ENCODE data around the gene PXK.

The PXK gene

DNA sequence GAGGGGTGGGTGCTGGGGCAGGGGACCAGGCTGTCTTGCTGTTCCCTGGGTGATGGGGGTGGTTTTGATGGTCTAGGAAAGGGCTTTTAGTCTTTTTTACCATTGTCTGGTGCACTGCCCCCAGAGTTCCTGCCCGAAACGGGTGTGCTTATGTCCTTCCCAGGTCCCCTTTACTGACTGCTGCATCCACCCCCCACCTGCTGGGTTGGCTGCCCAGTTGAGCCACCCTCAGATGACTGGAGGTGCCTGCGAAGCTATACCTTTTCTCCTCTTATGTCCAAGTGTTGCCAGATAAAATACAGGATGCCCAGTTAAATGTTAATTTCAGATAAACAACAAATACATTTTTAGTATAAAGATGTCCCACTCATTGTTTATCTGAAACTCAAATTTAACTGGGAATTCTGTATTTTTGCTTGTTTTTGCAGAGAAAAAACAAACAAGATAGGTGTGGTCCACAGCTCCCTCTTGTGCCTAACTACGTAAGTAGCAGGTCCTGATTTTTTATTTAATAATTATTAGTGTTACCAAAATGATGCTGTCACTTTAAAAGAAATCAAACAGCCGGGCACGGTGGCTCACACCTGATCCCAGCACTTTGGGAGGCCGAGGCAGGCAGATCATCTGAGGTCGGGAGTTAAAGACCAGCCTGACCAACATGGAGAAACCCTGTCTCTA, 32.7 kb upstream of the PXK start:
- no peak for DNase-seq (ENCODE audit: low spot score in 2 of 2)
- H3K4me1 Mint-ChIP-seq, result no peaks in the 10 kb centered on the region
- H3K27ac Mint-ChIP-seq, result no peak overlapping the region

DNA sequence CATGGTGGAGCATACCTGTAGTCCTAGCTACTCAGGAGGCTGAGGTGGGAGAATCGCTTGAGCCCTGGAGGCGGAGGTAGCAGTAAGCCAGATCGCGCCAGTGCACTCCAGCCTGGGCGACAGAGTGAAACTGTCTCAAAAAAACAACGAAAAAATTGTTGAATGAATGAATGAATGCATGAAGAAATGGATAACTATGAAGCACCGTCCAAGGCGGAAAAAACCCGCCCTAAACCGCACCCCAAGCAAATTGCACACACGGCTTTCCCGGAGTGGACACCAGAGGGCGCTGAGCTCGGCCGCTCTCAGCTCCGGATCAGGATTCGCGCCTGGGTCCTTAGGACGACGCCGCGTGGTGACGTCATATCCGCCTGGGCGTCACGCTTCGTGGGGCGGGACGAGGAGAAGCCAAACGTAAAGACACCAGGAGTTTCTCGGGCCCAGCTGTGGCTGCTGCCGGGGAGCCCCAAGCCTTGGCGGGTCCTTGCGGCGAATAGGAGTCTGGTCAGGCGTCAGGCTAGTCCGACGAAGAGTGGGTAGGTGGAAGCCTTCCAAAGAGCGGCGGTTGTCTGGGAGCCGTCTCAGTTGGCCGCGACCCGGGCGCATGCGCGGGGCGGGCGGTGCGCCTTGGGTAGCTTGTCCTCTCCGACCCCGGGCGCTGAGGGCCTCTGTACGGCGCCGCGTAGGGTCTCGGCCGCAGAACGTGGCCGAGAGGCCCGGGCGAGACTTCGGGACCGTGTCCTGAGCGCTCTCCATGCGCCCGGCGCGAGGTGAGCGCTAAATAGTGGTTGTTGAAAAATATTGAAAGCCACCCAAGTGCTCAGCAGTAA, 26.6 kb upstream of the PXK start, which contains the start of the genes HTD2 and RPP14:
Gene HTD2 (plus strand): TSS at position 639 of the 830 bp plus-strand sequence. CDS start 11,094 bp downstream, outside the sequence.
Gene RPP14 (plus strand): TSS at position 364 of the 830 bp plus-strand sequence. CDS start 4,085 bp downstream, outside the sequence.
- DNase-seq (ENCODE audit: low spot score in 2 of 2) (peak; percentile 97 to 99), ATAC-seq (ENCODE audit: low read depth) (peak; percentile 87)
- peak within 1 kb of the TSS; percentile 92 for H3K4me3 Mint-ChIP-seq
- H3K9me3 Mint-ChIP-seq, result peaks cover 3% of the 10 kb centered on the region
- H3K4me1 Mint-ChIP-seq, result peaks cover 12% of the 10 kb centered on the region
- H3K27ac Mint-ChIP-seq, result peak within 1 kb of the TSS; percentile 98
- H3K27me3 Mint-ChIP-seq, result peaks cover 3% of the 10 kb centered on the region
- H3K36me3 Mint-ChIP-seq, result peaks cover 11% of the 10 kb centered on the region

More for the DNA sequence above, 32.7 kb upstream of the PXK start:
- Mint-ChIP-seq H3K36me3 (peaks cover 4% of the 10 kb centered on the region), H3K27me3 (peaks cover 3% of the 10 kb centered on the region), H3K4me3 (no peak overlapping the region), H3K9me3 (peaks cover 3% of the 10 kb centered on the region)
- ATAC-seq (ENCODE audit: low read depth), result peak; percentile 38

DNA sequence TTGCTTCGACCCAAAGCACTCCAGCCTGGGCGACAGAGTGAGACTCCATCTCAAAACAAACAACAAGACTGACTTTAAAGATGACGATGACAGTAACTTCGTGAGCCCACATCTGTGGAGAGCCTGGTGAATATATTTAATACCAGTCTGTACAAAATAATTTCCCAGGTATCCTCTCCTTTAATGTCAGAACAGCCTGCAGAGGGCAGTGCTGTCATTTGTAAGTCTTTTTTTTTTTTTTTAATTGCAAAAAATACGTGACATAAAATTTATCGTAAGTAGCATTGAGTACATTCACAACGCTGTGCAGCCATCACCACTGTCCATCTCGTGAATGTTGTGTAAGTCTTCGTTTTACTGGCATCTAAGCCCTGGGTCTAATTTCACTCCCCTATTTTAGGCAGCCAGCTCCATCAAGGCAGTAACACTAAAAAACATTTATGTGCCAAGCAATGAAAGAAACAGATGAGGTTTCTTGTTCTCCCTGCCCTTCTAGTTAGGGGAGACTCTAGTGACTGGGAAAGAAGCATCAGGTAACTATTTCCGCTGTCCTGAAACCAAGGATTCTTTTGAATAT, 25.0 kb upstream of the PXK start:
- Mint-ChIP-seq H3K4me3 (peak overlapping the region; percentile 92), H3K27ac (peak overlapping the region; percentile 98), H3K4me1 (peaks cover 12% of the 10 kb centered on the region), H3K36me3 (peaks cover 11% of the 10 kb centered on the region), H3K9me3 (no peaks in the 10 kb centered on the region), H3K27me3 (no peaks in the 10 kb centered on the region)
- ATAC-seq (ENCODE audit: low read depth) (no peak), DNase-seq (ENCODE audit: low spot score in 2 of 2) (peak; percentile 34 to 36)

GRCh38 chr3:58308728-58309127, 24.0 kb upstream of the PXK start:
- DNase-seq (ENCODE audit: low spot score in 2 of 2) (no peak), ATAC-seq (ENCODE audit: low read depth) (no peak)
- peaks cover 13% of the 10 kb centered on the region for H3K36me3 Mint-ChIP-seq
- no peak overlapping the region for H3K27ac Mint-ChIP-seq
- no peaks in the 10 kb centered on the region for H3K9me3 Mint-ChIP-seq
- H3K27me3 Mint-ChIP-seq, result no peaks in the 10 kb centered on the region
- H3K4me3 Mint-ChIP-seq, result no peak overlapping the region
- peaks cover 12% of the 10 kb centered on the region for H3K4me1 Mint-ChIP-seq

DNA sequence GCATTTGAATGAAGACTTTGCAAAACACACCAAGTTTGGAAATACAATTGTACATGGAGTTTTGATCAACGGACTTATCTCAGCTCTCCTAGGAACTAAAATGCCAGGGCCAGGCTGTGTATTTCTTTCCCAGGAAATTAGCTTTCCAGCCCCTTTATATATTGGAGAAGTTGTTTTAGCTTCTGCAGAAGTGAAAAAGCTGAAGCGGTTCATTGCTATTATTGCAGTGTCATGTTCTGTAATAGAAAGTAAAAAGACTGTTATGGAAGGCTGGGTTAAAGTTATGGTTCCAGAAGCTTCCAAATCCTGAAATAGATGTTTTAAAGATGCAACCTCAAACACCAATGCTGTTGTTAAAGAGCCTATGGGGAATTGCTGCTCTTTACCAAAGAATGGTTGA, 14.9 kb upstream of the PXK start:
- no peak overlapping the region for H3K27ac Mint-ChIP-seq

DNA sequence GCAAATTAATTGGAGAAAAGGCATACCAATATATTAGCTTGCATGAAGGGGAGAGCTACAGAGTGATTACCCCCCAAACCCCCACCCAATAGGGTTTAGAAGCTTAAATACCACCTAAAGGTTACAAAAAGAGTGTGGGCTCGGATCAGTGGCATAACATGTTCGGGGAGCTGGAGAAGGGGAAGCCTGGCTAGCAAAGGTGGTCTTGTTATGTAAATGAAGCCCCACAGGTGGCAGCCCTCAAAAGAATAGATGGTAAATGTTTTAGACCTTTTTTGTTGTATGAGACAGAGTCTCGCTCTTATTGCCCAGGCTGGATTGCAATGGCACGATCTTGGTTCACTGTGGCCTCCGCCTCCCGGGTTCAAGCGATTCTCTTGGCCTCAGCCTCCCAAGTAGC, 10.9 kb upstream of the PXK start:
- Mint-ChIP-seq H3K36me3 (peaks cover 6% of the 10 kb centered on the region), H3K4me3 (no peak overlapping the region), H3K27me3 (no peaks in the 10 kb centered on the region), H3K27ac (peak overlapping the region; percentile 24), H3K4me1 (peaks cover 29% of the 10 kb centered on the region), H3K9me3 (no peaks in the 10 kb centered on the region)
- ATAC-seq (ENCODE audit: low read depth), result no peak
- no peak for DNase-seq (ENCODE audit: low spot score in 2 of 2)

More for the DNA sequence above, 14.9 kb upstream of the PXK start:
- H3K27me3 Mint-ChIP-seq, result no peaks in the 10 kb centered on the region
- DNase-seq (ENCODE audit: low spot score in 2 of 2) (no peak), ATAC-seq (ENCODE audit: low read depth) (no peak)
- H3K36me3 Mint-ChIP-seq, result peaks cover 19% of the 10 kb centered on the region
- H3K9me3 Mint-ChIP-seq, result no peaks in the 10 kb centered on the region
- H3K4me3 Mint-ChIP-seq, result no peak overlapping the region
- H3K4me1 Mint-ChIP-seq, result peaks cover 13% of the 10 kb centered on the region

GRCh38 chr3:58322793-58323192, 9.9 kb upstream of the PXK start:
- Mint-ChIP-seq H3K9me3 (no peaks in the 10 kb centered on the region), H3K27me3 (no peaks in the 10 kb centered on the region), H3K4me3 (no peak overlapping the region), H3K4me1 (peaks cover 29% of the 10 kb centered on the region), H3K27ac (no peak overlapping the region), H3K36me3 (peaks cover 4% of the 10 kb centered on the region)
- DNase-seq (ENCODE audit: low spot score in 2 of 2) (no peak), ATAC-seq (ENCODE audit: low read depth) (no peak)

DNA sequence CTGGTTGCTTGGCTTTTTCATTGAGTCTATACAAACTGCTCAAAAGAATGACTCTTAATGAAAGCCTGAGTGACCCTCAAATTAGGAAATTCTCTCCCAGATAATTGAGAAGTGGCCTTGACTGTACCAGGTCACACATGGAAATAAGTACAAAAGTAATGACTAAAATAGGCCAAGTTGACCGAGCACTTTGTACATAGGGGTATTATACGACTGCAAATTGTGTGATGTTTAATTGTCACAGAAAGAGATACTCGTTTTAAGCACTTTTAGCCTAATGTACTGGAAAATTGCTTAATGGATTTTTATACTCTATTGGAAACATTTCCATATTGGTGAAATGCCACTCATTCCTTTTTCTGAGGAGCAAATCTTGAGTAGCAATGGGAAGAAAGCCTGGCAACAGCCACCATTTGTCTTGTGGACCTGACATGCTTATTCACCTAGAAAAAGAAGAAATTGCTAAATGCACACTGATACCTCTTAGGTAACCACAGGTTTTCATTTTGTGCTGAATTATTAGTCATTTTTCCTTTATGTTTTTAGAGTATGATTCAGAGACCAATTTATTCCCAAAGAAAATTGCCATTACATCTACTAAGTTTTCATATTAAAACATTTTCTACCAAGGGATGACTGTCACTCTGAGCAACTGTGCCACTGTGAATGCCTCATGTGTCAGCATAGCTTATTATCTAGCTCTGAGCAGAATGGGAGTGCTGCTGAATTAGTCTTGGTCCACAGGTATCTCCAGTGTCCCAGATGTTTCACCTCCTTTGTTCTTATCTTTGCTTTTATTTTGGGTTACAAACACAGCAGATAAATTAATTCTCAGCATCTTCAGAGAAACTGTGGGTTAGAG, 8.9 kb upstream of the PXK start:
- no peaks in the 10 kb centered on the region for H3K36me3 Mint-ChIP-seq
- H3K27me3 Mint-ChIP-seq, result no peaks in the 10 kb centered on the region
- DNase-seq (ENCODE audit: low spot score in 2 of 2) (no peak), ATAC-seq (ENCODE audit: low read depth) (no peak)
- peak overlapping the region; percentile 85 for H3K27ac Mint-ChIP-seq
- peaks cover 29% of the 10 kb centered on the region for H3K4me1 Mint-ChIP-seq
- no peak overlapping the region for H3K4me3 Mint-ChIP-seq
- H3K9me3 Mint-ChIP-seq, result no peaks in the 10 kb centered on the region

DNA sequence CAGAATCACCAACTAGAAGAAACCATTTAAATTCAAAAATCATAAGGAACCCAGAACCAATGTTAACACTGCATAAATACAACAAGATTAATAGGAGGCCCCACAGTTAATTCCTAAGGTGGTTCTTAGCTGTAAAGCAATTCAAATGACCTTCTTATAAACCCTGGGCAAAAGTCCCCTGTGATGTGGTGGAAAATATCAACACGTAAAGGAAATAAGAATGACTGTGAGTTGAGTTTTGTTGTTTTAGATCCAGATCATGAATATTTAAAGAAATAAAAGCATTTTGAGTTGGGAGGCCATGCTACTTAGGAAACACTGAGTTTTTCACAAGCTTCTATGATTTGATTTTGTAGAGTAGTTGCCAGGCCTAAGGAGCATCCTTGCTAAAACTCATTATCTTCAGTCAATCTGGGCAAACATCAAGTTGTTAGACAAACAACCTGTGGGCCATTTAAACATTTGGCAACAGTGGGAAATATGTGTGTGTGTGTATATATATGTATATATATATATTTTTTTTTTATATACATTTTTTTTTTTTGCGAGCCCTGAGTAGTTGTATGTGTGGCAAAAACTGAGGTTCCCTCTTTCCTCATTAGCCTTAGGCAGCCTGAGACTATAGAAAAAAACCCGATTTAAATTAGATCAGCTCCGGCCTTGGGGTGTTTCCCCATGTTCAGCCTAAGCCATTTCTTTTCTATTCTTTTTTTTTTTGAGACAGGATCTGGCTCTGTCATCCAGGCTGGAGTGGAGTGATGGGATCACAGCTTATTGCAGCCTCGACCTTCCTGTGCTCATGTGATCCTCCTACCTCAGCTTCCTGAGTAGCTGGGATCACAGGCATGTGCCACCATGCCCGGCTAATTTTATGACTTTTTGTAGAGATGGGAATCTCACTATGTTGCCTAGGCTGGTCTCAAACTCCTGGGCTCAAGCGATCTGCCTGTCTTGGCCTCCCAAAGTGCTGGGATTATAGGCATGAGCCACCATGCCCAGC, 8.0 kb upstream of the PXK start:
- no peak overlapping the region for H3K4me3 Mint-ChIP-seq
- DNase-seq (ENCODE audit: low spot score in 2 of 2), result no peak
- ATAC-seq (ENCODE audit: low read depth), result peak; percentile 56
- H3K27ac Mint-ChIP-seq, result peak overlapping the region; percentile 85
- H3K27me3 Mint-ChIP-seq, result no peaks in the 10 kb centered on the region
- no peaks in the 10 kb centered on the region for H3K9me3 Mint-ChIP-seq
- H3K36me3 Mint-ChIP-seq, result no peaks in the 10 kb centered on the region
- H3K4me1 Mint-ChIP-seq, result peaks cover 29% of the 10 kb centered on the region

DNA sequence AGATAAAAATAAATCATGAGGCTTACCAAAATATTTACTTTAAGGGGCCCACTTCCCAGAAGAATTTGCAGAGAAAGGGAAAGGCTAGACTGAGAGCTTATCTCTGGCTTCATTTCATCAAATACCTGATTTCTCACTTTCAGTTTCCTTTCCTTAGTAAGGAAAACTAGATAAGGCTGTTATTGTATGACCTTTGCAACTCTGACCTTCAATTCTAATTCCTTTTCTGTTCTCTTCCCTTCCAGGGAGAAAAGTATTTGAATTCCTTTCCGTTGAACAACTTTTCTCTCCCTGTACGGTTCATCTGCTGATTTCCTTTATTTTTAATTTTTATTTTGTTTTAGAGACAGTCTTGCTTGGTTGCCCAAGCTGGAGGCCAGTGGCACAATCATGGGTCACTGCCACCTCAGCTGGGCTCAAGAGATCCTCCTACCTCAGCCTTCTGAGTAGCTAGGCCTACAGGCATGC, 7.1 kb upstream of the PXK start:
- H3K27me3 Mint-ChIP-seq, result no peaks in the 10 kb centered on the region

GRCh38 chr3:58326267-58326900, 6.3 kb upstream of the PXK start:
- Mint-ChIP-seq H3K4me3 (no peak overlapping the region), H3K27ac (no peak overlapping the region), H3K9me3 (no peaks in the 10 kb centered on the region), H3K36me3 (no peaks in the 10 kb centered on the region), H3K27me3 (no peaks in the 10 kb centered on the region), H3K4me1 (peaks cover 24% of the 10 kb centered on the region)
- ATAC-seq (ENCODE audit: low read depth) (no peak), DNase-seq (ENCODE audit: low spot score in 2 of 2) (no peak)

More for the DNA sequence above, 7.1 kb upstream of the PXK start:
- H3K9me3 Mint-ChIP-seq, result no peaks in the 10 kb centered on the region
- H3K36me3 Mint-ChIP-seq, result no peaks in the 10 kb centered on the region
- H3K4me3 Mint-ChIP-seq, result peak overlapping the region; percentile 15
- no peak for ATAC-seq (ENCODE audit: low read depth)
- H3K4me1 Mint-ChIP-seq, result peaks cover 29% of the 10 kb centered on the region
- DNase-seq (ENCODE audit: low spot score in 2 of 2), result no peak
- no peak overlapping the region for H3K27ac Mint-ChIP-seq
